DMS153 treated with DMSO at 0.1 percent for 48 hours (cell line): Measurements from ENCODE around the gene FAM216B.
"Not testable (repeated sequence)": the region's sequence is repeated elsewhere in the genome, so short reads cannot be mapped to it uniquely, and the experiment has no call there.

ENCODE experiments used
- DNase-seq: peaks from one replicate; lab custom pipeline; 2025; ENCODE audit not compliant: unreplicated experiment; lab: John Stamatoyannopoulos, UW

Gene FAM216B

DNA sequence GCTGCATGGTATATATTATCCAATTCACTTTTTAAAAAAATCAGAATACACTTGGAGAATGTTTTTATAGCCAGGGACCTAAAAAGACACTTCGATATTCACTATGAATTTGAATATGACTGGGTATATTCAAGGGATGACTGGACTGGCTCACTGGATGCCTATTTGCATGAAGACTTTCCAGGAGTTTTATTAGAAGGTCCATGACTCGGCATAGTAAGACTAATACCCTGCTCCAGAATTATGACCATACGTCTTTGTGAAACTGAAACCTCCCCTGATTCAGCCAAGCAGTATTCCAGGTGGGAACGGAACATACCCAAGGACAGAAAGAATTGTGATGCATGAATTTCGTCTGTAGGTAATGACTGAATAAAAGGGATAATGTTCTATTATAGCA lies 3.9 kb upstream of the FAM216B start:
- no peak for DNase-seq

DNA sequence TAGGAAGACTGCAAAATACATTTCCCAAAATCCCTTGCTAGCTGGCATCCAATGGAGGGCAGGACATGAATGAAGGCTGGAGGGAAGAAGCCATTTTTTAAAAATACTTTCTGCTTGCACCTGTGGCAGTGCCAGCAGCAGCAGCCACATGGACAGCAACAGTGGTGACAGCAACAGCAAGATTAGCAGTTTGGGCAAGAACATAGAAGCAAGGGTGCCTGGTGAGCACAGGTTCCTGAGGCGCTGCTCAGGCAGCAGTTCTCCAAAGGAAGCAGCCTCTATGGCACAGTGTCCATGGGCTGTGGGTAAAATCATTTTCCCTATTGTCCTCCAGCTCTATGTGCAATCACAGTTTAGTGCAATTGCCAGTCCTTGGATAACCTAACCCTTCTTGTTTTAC lies 1.3 kb upstream of the FAM216B start:
- no peak for DNase-seq

DNA sequence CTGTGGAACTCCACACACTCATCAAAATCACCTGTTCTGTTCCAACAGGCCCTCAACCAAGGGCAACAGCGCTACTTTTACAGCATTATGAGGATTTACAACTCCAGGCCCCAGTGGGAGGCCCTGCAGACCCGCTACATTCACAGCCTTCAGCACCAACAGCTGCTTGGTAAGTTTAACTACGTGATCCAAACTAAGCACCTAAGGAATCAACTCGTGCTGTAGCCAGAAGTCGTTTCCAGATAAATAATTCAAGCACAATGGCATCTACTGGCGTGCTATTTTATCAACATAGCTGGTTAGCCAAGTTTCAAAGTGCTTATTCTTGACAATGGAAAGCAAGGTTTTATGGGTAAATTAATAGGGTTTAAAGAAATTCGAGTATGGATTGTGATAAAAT lies 5.3 kb downstream of the FAM216B start:
- DNase-seq: peak; percentile 31

DNA sequence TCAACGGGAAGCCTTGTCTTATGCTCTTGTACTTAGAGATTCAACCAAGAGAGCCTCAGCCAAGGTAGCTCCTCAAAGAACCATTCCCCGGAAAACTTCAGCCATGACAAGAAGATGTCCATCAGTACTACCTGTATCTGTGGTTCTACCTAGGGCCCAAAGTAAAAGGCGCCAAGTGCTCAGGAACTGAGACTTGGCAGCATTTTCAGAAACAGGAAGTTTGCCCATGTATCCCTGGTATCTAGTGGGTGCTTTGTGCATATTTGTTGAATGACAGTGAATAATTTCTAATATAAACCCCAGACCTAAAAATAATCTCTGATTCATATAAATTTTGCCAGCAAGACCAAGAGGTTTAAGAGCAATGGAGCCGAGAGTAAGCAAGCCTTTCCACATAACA lies 7.2 kb downstream of the FAM216B start:
- no peak for DNase-seq

DNA sequence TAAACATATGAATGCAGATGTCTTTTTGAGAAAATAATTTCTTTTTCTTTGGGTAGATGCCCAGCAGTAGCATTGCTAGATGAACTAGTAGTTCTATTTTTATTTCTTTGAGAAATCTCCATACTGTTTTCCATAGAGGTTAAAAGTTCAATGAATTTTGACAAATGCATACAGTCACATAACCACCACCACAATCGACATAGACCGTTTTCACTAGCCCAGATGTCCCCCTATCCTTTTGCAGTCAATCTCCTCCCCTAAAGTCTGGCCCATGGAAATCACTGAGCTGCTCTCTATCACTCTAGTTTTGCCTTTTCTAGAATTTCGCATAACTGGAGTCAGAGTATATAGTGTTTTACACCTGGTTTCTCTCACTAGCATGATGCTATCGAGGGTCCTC lies 10.8 kb downstream of the FAM216B start:
- no peak for DNase-seq

DNA sequence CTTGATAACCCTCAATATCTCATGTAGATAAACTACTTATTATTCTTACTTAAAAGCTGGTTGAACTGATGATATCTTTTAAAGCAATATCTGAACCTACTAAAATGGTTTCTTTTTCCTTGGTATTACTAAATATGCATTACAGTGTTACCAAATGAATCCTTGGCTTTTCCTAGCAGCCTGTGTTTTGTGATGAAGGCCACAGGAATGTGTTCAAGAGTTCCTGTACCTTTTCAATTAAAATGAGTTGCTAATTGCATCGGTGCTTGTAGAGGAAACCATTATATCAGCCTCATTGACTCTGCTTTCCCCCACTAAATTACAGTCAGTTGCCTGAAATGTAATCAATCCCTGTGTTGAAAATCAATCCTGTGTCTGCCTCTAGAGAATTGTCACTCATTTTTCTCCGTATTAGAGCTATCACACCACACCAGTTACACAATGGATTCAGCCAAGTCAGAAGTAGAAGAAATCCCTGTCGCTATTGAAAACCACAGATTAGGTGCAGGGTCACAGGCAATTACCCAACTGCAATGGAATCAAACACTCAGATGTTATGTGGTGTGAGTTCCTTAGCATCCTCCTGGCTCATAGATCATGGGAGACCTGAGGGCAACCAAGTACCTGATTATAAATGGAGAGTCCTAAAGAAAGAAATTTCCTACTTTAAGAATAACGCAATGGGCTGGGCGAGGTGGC lies 13.3 kb downstream of the FAM216B start:
- DNase-seq: no peak

DNA sequence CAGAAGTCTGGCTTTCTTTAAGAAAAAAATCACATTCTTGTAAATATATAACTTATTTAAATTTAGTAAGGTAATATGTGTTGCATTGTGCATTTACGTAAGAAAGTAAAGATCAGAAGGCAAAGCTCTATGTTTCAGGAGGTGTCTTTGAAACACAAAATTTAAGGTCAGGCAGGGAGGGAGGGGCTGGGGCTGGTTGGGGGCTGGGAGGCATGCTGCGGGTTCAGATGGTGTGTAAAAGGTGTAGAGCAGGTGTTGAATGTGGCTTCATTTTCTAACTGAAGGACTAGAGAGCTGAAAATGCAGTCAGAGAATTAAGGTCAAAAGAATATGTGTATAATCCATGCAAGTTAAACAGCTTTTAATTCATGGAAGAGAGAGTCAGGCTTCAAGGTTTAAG lies 14.3 kb downstream of the FAM216B start:
- DNase-seq: no peak

DNA sequence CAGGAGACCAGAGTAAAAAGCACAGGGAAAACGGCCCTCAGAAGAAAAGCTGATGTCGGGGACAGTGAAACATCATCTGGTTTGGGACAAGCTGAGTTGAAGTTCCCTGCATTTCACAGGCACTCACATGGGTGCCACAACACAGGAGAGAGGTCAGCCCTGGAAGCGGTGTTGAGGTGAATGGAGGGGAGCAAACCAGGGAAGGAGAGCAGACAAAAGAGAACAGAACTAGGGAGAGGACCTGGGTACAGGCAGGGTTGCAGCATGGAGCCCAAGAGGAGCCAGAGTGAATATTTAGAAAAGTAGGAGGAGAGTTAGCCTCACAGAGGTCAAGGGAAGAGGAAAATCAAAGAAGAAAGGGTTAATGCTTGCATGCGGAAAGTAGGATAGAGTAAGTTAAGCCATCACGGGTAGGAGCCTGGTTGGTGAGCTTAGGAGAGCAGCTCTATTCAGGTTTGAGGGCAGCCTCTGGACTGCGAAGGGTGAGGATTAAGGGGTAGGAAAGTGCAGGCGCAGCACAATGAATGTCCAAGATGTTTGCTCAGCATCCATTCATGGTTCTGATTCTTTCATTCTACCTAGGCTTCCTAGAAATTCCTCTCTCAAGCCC lies 15.5 kb downstream of the FAM216B start:
- no peak for DNase-seq

DNA sequence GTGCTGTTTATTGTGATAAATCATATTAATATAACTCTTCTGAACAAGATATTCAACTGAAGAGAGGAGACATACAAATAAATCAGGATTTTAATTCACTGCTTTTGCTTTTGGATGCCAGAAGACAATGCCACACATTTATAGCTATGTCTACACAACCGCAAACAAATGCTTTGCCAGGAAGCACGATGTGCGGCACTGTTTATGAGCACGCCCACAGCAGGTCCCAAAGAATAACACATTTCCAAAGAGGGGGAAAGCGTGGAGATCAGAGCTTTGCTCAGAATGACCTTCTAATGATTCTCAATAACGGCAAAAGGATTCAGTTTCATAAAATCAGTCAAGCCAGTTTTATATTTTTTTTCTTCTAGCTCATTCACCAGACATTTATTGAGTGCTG lies 16.7 kb downstream of the FAM216B start:
- DNase-seq: no peak

DNA sequence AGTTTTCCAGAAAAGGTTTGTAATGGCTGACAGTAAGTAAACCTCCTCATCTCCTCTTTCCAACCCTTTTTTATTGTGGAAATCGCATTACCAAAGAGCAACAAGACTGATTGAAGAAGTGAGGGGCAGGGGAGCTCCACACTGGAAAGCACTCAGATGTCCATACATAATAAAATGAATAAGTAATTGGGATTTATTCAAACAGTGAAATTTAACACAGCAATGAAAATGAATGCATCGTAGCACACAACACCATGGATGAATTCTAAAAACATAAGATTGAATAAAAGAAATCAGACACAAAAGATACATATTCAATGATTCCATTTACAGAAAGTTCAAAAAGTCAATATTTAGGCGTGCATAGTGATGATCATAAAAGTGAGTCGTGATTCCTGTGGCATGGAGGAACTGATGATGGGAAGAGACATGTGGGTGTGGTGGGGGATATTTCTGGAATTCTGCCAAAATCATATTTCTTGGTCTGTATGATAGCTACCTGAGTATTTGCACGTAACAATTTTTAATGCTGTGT lies 18.8 kb downstream of the FAM216B start:
- DNase-seq: no peak

DNA sequence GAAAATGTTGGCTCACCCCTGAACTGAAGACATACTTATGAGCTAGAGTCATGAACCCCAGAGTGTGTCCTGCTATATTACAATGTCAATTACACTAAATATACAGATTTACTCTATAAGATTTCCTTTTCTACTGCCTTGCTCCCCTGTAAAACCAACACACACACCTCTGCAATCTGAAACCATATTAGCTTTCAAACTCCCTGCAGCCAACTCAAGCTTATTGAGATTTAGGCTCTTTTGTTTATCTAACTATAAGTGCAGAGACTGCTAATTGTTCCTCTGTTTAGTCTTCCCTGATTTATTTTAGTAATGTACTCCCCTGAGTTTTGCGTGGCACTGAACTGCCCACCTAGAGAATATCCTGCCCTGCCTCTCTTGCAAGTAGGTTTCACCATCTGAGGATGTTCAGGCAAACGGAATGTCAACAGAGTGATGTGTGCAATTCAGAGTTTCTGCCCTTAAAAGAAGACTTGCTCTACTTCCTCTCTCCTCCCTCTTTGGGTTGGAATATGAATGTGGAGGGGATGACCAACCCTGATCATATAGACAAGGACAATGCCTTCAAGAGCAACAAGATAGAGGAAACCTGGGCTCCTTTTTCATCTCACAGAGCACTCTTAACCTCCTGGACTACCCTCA lies 22.3 kb downstream of the FAM216B start:
- DNase-seq: no peak

DNA sequence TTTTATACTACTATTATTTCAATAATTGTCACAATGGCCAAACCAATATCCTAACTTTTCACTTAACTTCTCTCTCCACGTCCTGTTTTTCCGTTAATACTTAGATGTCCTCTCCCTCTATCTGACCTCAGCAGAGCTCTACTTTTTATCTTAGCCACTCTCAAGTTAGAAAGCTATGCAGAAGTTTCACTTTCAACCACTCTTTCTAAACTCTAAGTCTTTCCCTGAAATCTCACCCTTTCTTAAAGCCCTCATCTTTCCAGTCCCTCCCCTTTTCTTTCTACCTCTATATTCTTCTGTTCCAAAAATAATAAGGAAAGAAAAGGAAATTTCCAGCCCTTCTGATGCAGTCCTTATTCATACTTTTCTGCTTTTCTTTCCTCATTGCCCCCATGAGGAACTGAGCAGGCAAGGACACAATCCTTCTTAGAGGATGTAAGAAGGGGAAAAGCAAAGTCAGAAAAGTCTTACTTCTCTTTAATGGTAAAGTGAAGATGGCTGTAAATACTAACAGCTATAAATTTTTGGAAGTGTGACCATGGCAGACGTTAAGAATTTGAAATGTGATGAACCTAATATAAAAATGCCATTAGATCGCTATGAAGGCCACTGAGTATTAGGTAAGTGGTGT lies 23.0 kb downstream of the FAM216B start:
- DNase-seq: no peak

DNA sequence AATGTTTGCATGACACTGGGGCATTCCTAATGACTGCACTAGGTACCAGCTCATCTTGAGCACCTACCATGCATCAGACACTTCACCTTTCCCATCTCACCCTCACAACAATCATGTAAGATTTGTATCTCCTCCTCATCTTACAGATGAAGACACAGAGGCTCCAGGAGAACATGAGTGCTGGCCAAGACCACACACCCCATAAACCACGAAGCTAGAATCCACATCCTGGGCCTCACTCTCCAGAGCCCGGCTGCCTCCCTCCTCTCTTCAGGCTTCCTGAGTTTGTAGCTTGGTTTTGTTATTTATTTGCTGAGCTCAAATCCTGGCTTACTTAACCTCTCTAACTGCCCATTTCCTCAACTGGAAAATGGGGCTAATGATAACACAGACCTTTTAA lies 25.9 kb downstream of the FAM216B start:
- DNase-seq: no peak

DNA sequence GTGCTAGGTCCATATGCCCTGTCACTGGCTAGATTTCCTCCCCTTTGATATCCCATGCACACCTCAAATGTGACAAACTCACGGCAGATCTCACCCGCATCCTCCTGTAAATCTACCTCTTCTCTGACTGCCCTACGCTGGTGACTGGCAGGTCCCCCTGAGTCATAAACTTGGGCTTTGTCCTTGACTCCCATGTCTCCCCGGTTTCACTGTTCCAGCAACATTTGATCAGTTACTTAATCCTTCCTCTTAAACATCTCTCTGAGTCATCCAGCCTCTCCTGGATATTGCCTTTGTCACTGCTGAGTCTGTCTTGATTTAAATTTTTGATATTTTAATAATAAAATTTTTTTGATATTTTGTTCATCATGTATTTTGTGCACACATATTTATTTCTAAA lies 26.5 kb downstream of the FAM216B start:
- no peak for DNase-seq

DNA sequence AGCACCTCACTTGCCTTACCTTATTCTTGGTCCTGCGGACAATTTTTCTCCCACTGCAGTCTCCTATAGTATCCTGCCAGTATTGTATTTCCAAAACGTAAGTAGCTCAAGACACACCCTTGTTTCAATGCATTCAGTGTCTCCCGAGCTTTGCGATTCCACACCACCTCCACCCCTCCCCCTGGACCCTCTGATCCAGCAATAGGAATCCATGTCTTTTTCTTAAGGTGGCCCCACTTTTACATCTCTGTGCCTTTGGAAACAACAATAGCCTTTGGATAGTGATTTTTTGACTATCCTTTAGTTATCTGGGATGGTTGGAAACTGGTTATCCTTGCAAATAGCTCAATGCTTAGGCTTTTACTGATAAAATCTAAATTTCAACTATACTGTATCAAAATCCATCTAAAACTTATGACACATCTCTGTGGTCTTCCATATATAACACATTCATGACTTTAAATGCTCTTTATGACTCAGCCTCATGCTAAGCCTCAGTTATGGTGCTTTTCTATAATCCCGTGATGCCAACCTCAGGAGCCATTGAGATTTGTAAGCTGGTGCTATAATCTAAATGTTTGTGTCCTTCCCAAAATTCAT lies 27.1 kb downstream of the FAM216B start:
- no peak for DNase-seq

DNA sequence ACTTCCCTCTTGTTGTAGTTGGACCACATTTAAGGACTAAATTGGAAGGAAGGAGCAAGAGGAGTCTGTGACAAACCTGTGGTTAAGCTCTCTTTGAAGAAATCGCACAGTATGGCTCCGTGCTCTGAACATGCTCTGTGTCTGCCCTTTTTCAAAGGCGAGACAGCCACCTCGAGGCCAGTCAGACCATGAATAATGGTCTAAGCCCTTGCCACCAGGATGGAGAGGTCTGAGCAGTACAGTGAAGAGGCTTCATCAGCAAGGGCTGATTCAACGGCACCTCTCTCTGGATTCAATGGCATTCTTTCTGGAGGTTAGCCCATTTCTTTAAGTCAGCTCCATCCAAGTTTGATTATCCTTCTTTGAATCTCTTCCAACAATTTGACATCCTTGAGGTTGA lies 30.9 kb downstream of the FAM216B start:
- DNase-seq: no peak

DNA sequence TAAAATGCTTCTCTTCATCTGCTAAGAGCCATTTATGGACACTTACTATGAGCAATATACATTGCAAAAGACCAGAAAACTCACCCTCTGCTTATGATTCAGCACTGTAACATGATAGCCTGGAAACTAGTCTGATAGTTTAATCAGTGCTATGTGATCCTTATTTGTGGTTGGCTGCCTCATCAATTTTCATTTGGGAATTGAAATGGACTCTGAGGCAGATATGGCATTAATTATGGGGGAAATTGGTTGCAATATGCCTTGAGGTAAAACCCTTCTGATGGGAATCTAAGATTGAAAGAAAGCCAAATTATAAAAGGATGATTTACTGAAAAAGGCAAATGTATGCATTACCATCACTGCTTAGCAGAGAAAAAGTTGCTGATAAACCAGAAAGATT lies 33.5 kb downstream of the FAM216B start:
- DNase-seq: no peak

DNA sequence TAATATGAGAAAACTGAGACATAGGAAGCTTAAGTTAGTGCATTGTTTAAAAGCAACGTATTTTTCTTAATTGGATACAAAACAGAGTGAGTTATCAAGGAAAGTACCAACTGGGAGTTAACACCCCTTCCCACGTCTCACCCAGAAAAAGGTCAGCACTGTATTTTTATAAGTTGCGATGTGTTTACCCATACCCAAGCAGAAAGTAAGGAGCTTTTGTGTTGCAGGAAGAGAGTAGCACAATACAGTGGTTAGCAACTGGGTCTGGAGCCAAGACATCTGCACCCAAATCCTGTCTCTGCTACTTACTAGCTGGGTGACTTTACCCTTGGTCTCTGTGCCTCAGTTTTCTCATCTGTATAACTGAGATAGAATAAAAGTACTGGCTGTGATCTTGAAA lies 34.3 kb downstream of the FAM216B start:
- DNase-seq: no peak

DNA sequence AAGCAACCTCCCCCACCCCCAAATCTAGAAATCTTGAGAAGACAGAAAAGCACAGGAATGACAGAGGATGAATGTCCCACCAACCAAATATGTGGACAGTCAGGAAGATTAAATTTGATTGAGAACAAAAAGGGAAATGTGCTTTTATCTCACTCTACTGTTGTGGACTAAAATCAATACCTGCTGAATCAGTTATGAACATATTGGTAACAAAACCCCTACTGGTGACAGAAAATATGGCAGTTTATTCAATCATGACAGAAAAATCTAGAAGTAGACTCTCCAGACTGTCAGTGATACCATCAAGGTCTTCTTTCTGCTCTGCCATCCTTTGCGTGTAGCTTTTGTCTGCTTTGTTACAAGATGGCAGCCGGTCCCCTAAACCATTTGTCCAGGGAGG lies 35.2 kb downstream of the FAM216B start:
- DNase-seq: no peak

DNA sequence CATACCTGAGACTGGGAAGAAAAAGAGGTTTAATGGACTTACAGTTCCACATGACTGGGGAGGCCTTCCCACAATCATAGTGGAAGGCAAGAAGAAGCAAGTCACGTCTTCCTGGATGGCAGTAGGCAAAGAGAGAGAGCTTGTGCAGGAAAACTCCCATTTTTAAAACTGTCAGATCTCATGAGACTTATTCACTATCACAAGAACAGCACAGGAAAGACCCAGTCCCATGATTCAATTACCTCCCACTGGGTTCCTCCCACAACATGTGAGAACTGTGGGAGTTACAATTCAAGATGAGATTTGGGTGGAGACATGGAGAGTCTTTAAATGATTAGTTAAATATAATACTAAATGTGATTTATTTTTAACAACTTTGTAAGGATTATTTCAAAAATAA lies 38.3 kb downstream of the FAM216B start:
- not testable (repeated sequence) for DNase-seq

DNA sequence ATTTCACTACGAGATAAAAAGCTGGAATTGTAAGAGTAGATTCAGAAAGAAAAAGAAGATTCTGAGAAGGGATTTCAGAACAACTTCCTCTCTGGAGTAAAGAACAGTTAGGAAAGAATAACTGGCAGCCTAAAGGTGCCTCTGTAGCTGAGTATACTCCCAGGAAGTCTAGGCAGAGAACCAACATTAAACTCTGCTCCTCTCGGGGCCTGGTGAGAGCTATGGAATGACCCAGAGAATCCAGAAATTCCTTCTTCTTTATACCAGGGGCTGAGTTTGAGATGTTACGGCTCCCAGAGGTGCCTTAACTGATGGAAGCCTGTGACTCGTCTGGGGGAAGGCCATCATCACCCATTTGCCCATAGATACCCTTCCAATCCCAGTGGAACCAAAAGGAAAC lies 39.1 kb downstream of the FAM216B start:
- DNase-seq: no peak

DNA sequence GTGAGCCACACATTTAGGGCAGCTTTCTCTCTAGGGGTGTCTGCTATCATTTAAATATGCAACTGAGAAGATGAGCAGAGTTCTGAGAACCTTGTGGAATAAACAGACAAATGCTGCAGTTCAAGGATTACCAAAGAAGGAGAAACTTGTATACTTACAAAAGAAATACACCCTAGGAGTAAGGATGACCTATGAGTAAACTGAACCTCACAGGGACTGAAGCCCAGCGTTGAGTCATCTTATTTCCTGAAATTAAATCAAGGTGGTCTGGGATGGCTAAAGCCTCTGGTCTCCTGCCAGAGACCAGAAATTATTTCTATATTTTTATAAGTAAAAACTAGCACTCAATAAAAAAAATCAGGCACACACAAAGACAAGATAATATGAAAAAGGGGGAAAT lies 40.1 kb downstream of the FAM216B start:
- DNase-seq: no peak
